Smooth muscle cell (in vitro differentiated cells): Measurements from ENCODE around the gene VAV2. TPM values are rescaled to one million over a fixed set of nuclear protein-coding genes. Genes with fewer than 3 reads are reported as not detected.

Source experiments
- DNase-seq: peaks from one replicate; lab custom pipeline; 2025; ENCODE audit not compliant: unreplicated experiment; lab: John Stamatoyannopoulos, UW
- H2AFZ ChIP-seq: fragments of 200-600 bp; sonication (generic); 2 replicates; pipeline ENCODE4 v1.6.0; 2016; ENCODE audit warnings: antibody characterized with exemption, low read depth, mild to moderate bottlenecking
- H3F3A ChIP-seq: fragments of 200-600 bp; sonication (generic); 2 replicates; pipeline ENCODE4 v1.6.0; 2017; ENCODE audit warnings: antibody characterized with exemption, low read depth
- H3K27ac ChIP-seq: fragments of 200-600 bp; sonication (generic); 2 replicates; pipeline ENCODE4 v1.5.1; 2016; ENCODE audit warnings: low read depth, mild to moderate bottlenecking
- H3K27me3 ChIP-seq: fragments of 200-600 bp; sonication (generic); 2 replicates; pipeline ENCODE4 v1.6.1; 2016; ENCODE audit warnings: low read depth, mild to moderate bottlenecking
- H3K36me3 ChIP-seq: fragments of 200-600 bp; sonication (generic); 2 replicates; pipeline ENCODE4 v1.5.1; 2016; ENCODE audit warnings: low read depth
- H3K4me1 ChIP-seq: fragments of 200-600 bp; sonication (generic); 2 replicates; pipeline ENCODE4 v1.5.1; 2016; ENCODE audit warnings: low read depth
- H3K4me2 ChIP-seq: fragments of 200-600 bp; sonication (generic); 2 replicates; pipeline ENCODE4 v1.6.0; 2016; ENCODE audit warnings: mild to moderate bottlenecking
- H3K4me3 ChIP-seq: fragments of 200-600 bp; sonication (generic); 2 replicates; pipeline ENCODE4 v1.5.1; 2016; ENCODE audit warnings: mild to moderate bottlenecking
- H3K79me2 ChIP-seq: fragments of 200-600 bp; sonication (generic); 2 replicates; pipeline ENCODE4 v1.6.0; 2016; ENCODE audit warnings: low read depth, mild to moderate bottlenecking
- H3K9ac ChIP-seq: fragments of 200-600 bp; sonication (generic); 2 replicates; pipeline ENCODE4 v1.6.0; 2016; ENCODE audit warnings: low read depth
- H3K9me3 ChIP-seq: fragments of 200-600 bp; sonication (generic); replicated peaks from 2 replicates; pipeline ENCODE4 v1.5.1; 2016; ENCODE audit warnings: low read depth
- H4K20me1 ChIP-seq: fragments of 200-600 bp; sonication (generic); 2 replicates; pipeline ENCODE4 v1.6.0; 2016; ENCODE audit warnings: low read depth
- WGBS: methylation state at CpG from one replicate; pipeline ENCODE4 v1.1.7; 2016; ENCODE audit warnings: low lambda C conversion rate; 5-methylcytosine and 5-hydroxymethylcytosine counted together
- polyA plus RNA-seq: library from polyadenylated mRNA; unstranded; fragments of >200 nt; fragmentation: Nextera tagmentation; extraction: Ambion mirVana; gene quantifications from 2 replicates; pipeline ENCODE4 v1.2.1, GENCODE V29; 2016
- total RNA-seq: library from RNA; depleted of rRNA; stranded (reverse); fragments of >200 nt; gene quantifications from 2 replicates; pipeline ENCODE4 v1.2.3, GENCODE V29; 2014
- TF ChIP-seq, protein P1 (sequence below): fragments of 200-600 bp; sonication (generic); IDR thresholded peaks from 2 replicates; pipeline ENCODE4 v1.5.1; 2017; ENCODE audit warnings: borderline replicate concordance, mild to moderate bottlenecking, antibody characterized with exemption; ENCODE audit not compliant: insufficient read depth, poor library complexity, severe bottlenecking

Gene VAV2
- total and polyA plus RNA-seq, 2 experiments from 2014 or later, result 26.2 to 35.3 TPM

DNA sequence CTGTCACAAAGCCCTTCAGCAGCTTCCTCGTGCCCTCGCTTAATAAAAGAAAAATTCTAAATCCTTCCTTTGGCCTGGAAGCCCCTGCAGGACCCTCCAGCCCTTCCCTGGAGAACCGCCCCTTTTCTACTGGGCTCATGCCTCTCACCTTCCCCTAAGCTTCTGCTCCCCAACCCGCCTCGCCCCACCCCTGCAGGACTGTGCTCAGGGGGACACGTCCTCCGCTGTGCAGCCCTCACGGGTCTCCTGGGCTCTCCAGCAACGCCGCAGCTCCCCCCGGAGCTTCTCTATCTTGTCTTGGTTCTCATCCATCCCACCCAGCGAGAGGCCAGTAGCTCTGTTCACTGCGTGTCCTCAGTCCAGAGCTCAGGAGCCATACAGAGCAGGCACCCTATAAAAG lies 188.4 kb downstream of the VAV2 start:
- Histone ChIP-seq H3K4me2 (peak overlapping the region; percentile 46), H2AFZ (no peak overlapping the region), H4K20me1 (peaks cover 82% of the 10 kb centered on the region), H3K4me3 (no peak overlapping the region), H3K9ac (no peak overlapping the region), H3F3A (no peaks in the 10 kb centered on the region), H3K27me3 (no peaks in the 10 kb centered on the region), H3K4me1 (no peaks in the 10 kb centered on the region), H3K36me3 (no peaks in the 10 kb centered on the region), H3K27ac (peak overlapping the region; percentile 16), H3K9me3 (no peaks in the 10 kb centered on the region), H3K79me2 (no peaks in the 10 kb centered on the region)
- TF ChIP-seq, protein P1, sequence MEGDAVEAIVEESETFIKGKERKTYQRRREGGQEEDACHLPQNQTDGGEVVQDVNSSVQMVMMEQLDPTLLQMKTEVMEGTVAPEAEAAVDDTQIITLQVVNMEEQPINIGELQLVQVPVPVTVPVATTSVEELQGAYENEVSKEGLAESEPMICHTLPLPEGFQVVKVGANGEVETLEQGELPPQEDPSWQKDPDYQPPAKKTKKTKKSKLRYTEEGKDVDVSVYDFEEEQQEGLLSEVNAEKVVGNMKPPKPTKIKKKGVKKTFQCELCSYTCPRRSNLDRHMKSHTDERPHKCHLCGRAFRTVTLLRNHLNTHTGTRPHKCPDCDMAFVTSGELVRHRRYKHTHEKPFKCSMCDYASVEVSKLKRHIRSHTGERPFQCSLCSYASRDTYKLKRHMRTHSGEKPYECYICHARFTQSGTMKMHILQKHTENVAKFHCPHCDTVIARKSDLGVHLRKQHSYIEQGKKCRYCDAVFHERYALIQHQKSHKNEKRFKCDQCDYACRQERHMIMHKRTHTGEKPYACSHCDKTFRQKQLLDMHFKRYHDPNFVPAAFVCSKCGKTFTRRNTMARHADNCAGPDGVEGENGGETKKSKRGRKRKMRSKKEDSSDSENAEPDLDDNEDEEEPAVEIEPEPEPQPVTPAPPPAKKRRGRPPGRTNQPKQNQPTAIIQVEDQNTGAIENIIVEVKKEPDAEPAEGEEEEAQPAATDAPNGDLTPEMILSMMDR, result no peak
- no peak for DNase-seq
- WGBS, result 91% methylated on average over 13 of the region's 13 CpGs

DNA sequence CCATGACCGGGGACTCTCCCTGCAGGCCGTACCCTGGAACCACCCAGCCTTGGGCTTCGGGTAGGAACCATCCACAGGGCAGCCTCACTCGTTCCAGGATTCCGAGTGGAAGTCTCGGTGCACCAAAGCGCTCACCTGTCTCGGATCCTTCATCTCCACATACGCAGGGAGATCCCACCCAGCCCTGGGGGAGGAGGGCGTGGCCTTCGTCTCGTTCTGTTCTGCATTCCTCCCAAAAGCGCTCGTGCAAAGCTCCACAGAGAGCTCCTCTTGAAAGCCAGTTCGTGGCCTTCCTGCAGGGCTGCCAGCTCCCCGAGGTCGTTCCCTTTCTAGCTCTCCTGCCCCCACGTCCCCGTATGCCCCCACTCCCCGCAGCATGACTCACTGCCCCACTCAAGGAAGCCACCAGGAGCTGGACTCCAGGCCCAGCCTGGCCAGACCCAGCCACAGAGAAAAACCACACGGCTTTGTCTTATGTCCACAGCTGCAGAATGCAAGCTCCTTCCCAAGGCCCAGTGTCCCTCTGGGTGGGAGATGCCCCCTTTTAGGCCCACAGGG lies 189.0 kb downstream of the VAV2 start:
- no peaks in the 10 kb centered on the region for H3K9me3 ChIP-seq
- peak overlapping the region; percentile 46 for H3K4me2 ChIP-seq
- H3K27ac ChIP-seq, result peak overlapping the region; percentile 16
- H3K27me3 ChIP-seq, result no peaks in the 10 kb centered on the region
- H4K20me1 ChIP-seq, result peaks cover 82% of the 10 kb centered on the region
- H3K9ac ChIP-seq, result no peak overlapping the region
- no peaks in the 10 kb centered on the region for H3F3A ChIP-seq
- no peaks in the 10 kb centered on the region for H3K79me2 ChIP-seq
- H3K36me3 ChIP-seq, result no peaks in the 10 kb centered on the region
- H3K4me1 ChIP-seq, result no peaks in the 10 kb centered on the region
- 60% methylated on average over 20 of the region's 21 CpGs for WGBS
- no peak overlapping the region for H2AFZ ChIP-seq
- DNase-seq, result no peak
- H3K4me3 ChIP-seq, result no peak overlapping the region
- TF ChIP-seq, protein P1, result no peak

DNA sequence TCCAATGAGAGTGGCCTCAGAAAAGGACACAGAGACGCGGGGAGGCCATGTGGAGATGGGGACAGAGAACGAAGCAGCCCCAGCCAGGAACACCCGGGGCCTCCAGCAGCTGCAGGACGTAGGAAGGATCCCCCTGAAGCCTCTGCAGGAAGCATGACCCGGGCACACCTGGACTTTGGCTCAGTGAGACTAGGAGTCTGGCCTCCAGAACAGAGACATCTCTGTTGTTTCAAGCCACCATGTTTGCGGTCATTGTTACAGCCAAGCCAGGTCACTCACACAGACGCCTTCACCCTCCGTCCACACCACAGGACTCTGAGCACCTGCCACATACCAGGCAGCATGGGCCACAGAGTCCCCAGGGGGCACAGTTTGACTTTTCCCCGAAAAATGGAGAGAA lies 190.4 kb downstream of the VAV2 start:
- H3F3A ChIP-seq, result no peaks in the 10 kb centered on the region
- H3K27me3 ChIP-seq, result no peaks in the 10 kb centered on the region
- no peak overlapping the region for H3K4me2 ChIP-seq
- no peak for DNase-seq
- peaks cover 76% of the 10 kb centered on the region for H4K20me1 ChIP-seq
- no peak overlapping the region for H3K4me3 ChIP-seq
- H3K36me3 ChIP-seq, result no peaks in the 10 kb centered on the region
- TF ChIP-seq, protein P1, result no peak
- H3K79me2 ChIP-seq, result no peaks in the 10 kb centered on the region
- 98% methylated on average over 10 of the region's 10 CpGs for WGBS
- H3K9ac ChIP-seq, result no peak overlapping the region
- H3K9me3 ChIP-seq, result no peaks in the 10 kb centered on the region
- H3K4me1 ChIP-seq, result no peaks in the 10 kb centered on the region
- no peak overlapping the region for H3K27ac ChIP-seq
- H2AFZ ChIP-seq, result no peak overlapping the region

DNA sequence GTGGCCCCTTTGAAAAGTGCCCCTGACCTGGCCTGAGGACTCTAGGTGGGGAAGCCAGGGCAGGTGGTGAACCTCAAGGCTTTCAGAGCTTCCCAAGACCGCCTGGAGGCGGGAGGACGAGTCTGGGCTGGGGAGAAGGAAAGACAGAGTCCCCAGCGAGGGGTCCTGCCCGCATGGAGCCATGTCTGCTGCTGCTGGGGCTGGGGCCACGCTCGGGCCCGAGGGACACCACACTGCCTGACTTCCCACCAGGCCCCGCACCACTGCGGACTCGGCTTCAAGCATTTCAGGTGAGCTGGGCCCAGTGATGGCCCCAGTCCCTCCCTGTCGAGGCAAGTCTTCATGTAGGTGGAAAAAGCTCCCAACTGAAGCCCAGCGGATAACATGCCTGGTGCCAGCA lies 191.9 kb downstream of the VAV2 start:
- H3K4me2 ChIP-seq, result no peak overlapping the region
- DNase-seq, result no peak
- no peak overlapping the region for H3K9ac ChIP-seq
- no peaks in the 10 kb centered on the region for H3K27me3 ChIP-seq
- no peak overlapping the region for H3K27ac ChIP-seq
- no peak overlapping the region for H3K4me3 ChIP-seq
- H3K36me3 ChIP-seq, result no peaks in the 10 kb centered on the region
- H3K79me2 ChIP-seq, result no peaks in the 10 kb centered on the region
- H3K4me1 ChIP-seq, result no peaks in the 10 kb centered on the region
- no peak overlapping the region for H2AFZ ChIP-seq
- TF ChIP-seq, protein P1, result no peak
- peaks cover 72% of the 10 kb centered on the region for H4K20me1 ChIP-seq
- whole genome bisulfite sequencing, result 96% methylated on average over 13 of the region's 13 CpGs
- no peaks in the 10 kb centered on the region for H3K9me3 ChIP-seq
- H3F3A ChIP-seq, result no peaks in the 10 kb centered on the region
